ENCODE data around the gene KCNQ2.

Gene KCNQ2

DNA sequence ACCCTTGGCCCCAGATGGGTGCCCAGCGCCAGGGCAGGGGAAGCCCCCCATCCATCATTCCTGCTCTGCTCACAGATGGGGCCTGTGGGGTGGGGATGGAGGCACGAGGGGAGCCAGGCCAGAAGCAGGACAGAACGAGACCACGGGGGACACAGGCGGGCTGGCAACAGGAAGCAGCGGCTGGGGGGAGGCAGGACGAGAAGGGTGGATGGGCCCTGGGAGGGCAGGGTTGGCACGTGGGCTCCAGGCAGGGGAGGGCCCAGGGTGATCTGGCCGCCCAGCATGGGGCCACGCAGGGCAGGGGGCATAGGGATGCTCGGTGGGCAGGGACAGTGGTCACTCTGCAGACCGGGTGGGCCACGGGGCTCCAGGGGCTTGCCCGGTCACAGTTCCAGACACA lies 41.6 kb downstream of the KCNQ2 start:
- in situ Hi-C loops (cut with HindIII; ENCODE audit: low sequenced_read_pairs) = no loop called here

DNA sequence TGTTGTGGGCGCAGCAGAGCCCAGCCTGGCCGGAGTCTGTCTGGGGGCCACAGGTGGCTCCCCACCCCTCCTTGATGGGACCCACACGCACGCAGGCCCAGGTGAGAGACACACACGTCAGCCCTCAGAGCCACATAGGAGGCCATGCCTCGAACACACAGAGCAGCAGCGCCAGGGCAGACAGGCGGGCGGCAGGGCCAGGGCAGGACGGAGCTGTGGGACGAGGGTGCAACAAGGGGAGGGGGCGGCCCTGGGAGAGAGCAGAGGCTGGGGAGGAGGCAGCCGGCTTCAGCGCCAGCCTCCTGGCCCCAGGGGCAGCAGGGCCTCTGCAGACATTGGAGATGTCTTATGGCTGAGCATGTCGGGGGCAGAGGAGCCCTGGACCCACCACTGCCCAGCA lies 42.5 kb downstream of the KCNQ2 start:
- DNase-seq (ENCODE audit: low read depth, low spot score) = no peak
- TF ChIP-seq, protein P1, sequence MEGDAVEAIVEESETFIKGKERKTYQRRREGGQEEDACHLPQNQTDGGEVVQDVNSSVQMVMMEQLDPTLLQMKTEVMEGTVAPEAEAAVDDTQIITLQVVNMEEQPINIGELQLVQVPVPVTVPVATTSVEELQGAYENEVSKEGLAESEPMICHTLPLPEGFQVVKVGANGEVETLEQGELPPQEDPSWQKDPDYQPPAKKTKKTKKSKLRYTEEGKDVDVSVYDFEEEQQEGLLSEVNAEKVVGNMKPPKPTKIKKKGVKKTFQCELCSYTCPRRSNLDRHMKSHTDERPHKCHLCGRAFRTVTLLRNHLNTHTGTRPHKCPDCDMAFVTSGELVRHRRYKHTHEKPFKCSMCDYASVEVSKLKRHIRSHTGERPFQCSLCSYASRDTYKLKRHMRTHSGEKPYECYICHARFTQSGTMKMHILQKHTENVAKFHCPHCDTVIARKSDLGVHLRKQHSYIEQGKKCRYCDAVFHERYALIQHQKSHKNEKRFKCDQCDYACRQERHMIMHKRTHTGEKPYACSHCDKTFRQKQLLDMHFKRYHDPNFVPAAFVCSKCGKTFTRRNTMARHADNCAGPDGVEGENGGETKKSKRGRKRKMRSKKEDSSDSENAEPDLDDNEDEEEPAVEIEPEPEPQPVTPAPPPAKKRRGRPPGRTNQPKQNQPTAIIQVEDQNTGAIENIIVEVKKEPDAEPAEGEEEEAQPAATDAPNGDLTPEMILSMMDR (IDR thresholded peaks at IDR 0.05; ENCODE audit: low read depth, low read length) = no peak
- in situ Hi-C loops (cut with HindIII; ENCODE audit: low sequenced_read_pairs) = no loop called here
- no peak overlapping the region for H3K4me3 ChIP-seq (ENCODE audit: low read depth, low read length)

More for the DNA sequence above, 41.6 kb downstream of the KCNQ2 start:
- no peak for DNase-seq (ENCODE audit: low read depth, low spot score)
- no peak overlapping the region for H3K4me3 ChIP-seq (ENCODE audit: low read depth, low read length)
- TF ChIP-seq, protein P1 (IDR thresholded peaks at IDR 0.05; ENCODE audit: low read depth, low read length) = no peak

DNA sequence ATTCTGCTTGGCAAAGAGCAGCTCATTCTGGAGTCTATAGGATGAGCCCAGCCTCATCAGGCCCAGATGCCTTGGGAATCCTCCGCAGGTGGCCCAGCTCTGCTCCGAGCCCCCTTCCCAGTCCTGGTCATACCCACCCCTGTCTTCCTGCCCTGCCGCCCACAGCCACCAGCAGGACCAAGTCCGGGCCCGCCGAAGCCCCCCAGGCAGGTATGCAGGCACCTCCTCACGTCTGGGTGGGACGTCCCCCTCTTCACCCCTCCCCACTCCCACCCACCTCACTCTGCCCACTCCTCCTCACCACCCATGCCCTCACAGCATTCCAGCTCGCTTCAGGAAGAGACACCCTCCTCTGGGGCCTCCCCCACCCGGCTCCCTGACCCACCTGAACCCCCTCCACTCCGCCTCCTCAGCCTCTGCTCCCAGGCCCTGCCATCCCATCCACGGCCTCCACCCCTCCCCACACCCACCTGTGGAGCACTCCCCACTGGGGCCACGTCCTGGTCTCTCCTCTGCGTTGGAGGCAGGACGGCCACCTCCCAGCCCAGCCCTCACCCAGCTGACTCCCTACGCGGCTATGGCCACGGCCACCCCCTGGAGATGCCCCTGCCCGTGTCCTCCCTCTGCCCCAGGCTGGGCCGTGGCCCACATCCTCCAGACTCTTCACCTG lies 43.4 kb downstream of the KCNQ2 start:
- in situ Hi-C loops (cut with HindIII; ENCODE audit: low sequenced_read_pairs) = no loop called here
- no peak overlapping the region for H3K4me3 ChIP-seq (ENCODE audit: low read depth, low read length)
- TF ChIP-seq, protein P1 (IDR thresholded peaks at IDR 0.05; ENCODE audit: low read depth, low read length) = no peak

DNA sequence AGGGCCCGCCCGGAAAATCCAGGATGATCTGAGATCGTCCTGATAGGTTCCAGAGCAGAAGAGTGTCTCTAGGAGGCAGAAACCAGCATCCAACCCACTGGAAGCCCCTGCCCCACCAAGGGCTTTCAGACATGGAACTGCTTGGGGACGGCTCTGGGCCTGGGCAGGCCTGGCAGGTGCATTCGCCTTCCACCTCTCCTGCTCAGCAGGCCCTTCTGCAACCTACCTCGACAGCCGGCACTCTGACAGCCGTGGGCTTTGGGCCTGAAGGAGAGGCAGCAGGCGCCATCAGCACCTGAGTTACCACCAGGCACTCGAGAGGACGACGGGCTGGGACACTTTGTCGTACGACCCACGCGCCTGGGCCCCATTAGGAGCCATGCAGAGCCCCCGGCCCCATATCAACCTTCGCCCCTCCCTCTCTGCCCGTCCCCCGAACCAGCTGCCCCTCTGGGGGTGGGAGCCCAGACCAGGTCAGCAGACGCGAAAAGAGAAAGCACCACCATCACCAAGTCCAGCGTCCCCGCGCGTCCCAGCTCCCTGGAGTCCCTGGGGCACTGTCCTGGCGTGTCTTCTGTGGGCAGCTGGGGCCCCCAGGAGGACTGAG lies 44.6 kb downstream of the KCNQ2 start:
- in situ Hi-C loops (cut with HindIII; ENCODE audit: low sequenced_read_pairs) = no loop called here
- H3K4me3 ChIP-seq (ENCODE audit: low read depth, low read length) = no peak overlapping the region
- no peak for DNase-seq (ENCODE audit: low read depth, low spot score)
- TF ChIP-seq, protein P1 (IDR thresholded peaks at IDR 0.05; ENCODE audit: low read depth, low read length) = no peak

More for the DNA sequence above, 43.4 kb downstream of the KCNQ2 start:
- no peak for DNase-seq (ENCODE audit: low read depth, low spot score)

DNA sequence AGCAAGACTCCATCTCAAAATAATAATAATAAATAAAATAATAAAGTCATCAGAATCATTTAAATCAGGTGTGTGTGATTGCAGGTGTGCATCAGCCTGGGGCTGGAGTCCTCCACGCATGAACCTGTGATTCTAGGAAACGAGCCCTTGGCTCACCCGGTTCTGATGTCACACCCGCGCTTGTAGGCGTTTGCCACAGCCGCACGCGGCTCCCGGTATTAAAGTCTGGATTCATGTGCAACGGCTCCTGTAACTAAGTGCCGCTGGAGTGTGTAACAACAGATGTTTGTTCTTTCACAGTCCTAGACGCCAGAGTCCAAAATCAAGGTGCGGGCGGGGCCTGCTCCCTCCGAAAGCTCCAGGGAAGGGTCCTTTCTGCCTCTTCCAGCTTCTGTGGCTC lies 45.2 kb downstream of the KCNQ2 start:
- DNase-seq (ENCODE audit: low read depth, low spot score) = no peak
- H3K4me3 ChIP-seq (ENCODE audit: low read depth, low read length) = no peak overlapping the region
- TF ChIP-seq, protein P1 (IDR thresholded peaks at IDR 0.05; ENCODE audit: low read depth, low read length) = no peak
- in situ Hi-C loops (cut with HindIII; ENCODE audit: low sequenced_read_pairs) = no loop called here

DNA sequence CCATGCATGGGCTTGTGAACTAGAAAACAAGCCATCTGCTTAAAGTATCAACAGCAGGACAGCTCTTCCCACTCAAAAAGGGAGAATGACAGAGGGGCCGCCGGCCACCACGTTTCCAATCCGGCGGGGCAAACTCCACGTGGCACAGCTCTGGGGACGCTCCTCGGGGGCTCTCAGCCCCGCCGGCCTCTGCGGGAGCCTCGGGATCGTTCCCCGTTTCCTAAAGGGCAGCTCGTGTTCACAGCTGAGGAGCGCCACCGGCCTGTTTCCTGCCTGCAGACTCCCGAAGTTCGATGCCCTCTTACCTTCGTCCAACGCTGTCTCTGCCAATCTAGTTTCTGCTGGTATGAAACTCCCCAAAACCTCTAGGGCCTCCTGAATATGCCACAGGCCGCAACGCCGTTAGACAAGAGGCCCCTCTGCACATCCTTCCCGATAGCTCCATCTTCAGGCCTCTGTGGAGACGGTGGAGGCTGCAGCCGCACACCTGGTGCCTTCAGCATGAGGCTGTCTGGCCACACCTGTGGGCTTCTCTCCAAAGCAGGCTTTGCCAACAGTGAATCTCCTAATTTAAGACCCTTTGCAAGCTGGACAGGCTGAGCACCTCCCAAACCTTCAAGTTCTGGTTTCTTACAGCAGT lies 46.5 kb downstream of the KCNQ2 start:
- DNase-seq (ENCODE audit: low read depth, low spot score) = no peak
- TF ChIP-seq, protein P1 (IDR thresholded peaks at IDR 0.05; ENCODE audit: low read depth, low read length) = no peak
- H3K4me3 ChIP-seq (ENCODE audit: low read depth, low read length) = no peak overlapping the region
- in situ Hi-C loops (cut with HindIII; ENCODE audit: low sequenced_read_pairs) = no loop called here
